KMS-11 (cell line): ENCODE data around the gene C2orf68.

Experiments
- H2AFZ ChIP-seq: fragments of 200-600 bp; sonication (generic); 2 replicates; pipeline ENCODE4 v1.6.1; 2016; ENCODE audit warnings: antibody characterized with exemption, mixed run types, low read depth
- H3K27ac ChIP-seq: fragments of 200-600 bp; sonication (generic); 2 replicates; pipeline ENCODE4 v1.6.1; 2016; ENCODE audit warnings: mild to moderate bottlenecking, mixed run types
- H3K27me3 ChIP-seq: fragments of 200-600 bp; sonication (generic); 2 replicates; pipeline ENCODE4 v1.6.1; 2017; ENCODE audit warnings: mild to moderate bottlenecking, low read depth, mixed run types, moderate library complexity; ENCODE audit not compliant: insufficient read depth
- H3K36me3 ChIP-seq: fragments of 200-600 bp; sonication (generic); 2 replicates; pipeline ENCODE4 v1.6.1; 2017; ENCODE audit warnings: mild to moderate bottlenecking, mixed run types; ENCODE audit not compliant: insufficient read depth
- H3K4me1 ChIP-seq: fragments of 200-600 bp; sonication (generic); 2 replicates; pipeline ENCODE4 v1.6.1; 2016; ENCODE audit warnings: mild to moderate bottlenecking, low read depth, mixed run types; ENCODE audit not compliant: poor library complexity, severe bottlenecking
- H3K4me2 ChIP-seq: fragments of 200-600 bp; sonication (generic); 2 replicates; pipeline ENCODE4 v1.7.0; 2016; ENCODE audit warnings: mild to moderate bottlenecking, mixed run types
- H3K4me3 ChIP-seq: fragments of 200-600 bp; sonication (generic); IDR thresholded peaks from 2 replicates; pipeline ENCODE4 v1.6.1; 2017; ENCODE audit warnings: low read depth, low read length, mixed read lengths; ENCODE audit not compliant: insufficient read depth
- H3K79me2 ChIP-seq: fragments of 200-600 bp; sonication (generic); 2 replicates; pipeline ENCODE4 v1.6.1; 2016; ENCODE audit warnings: low read depth, mixed run types; ENCODE audit not compliant: insufficient read depth
- H3K9ac ChIP-seq: fragments of 200-600 bp; sonication (generic); 2 replicates; pipeline ENCODE4 v1.6.1; 2016; ENCODE audit warnings: mild to moderate bottlenecking, mixed run types
- H4K20me1 ChIP-seq: fragments of 200-600 bp; sonication (generic); 2 replicates; pipeline ENCODE4 v1.6.1; 2016; ENCODE audit warnings: mild to moderate bottlenecking, mixed run types; ENCODE audit not compliant: insufficient read depth
- CTCF ChIP-seq: fragments of 200-600 bp; sonication (generic); conservative IDR thresholded peaks from 2 replicates; pipeline ENCODE4 v1.6.1; 2017; ENCODE audit warnings: low read depth, mild to moderate bottlenecking, antibody characterized with exemption, low read length, moderate library complexity, mixed read lengths

The C2orf68 gene

GRCh38 chr2:85599468-85600234 lies 12.2 kb downstream of the C2orf68 start:
- H3K79me2 ChIP-seq = peaks cover 16% of the 10 kb centered on the region; the same call in 1 of the 2 replicates
- no peaks in the 10 kb centered on the region for H3K36me3 ChIP-seq
- no peaks in the 10 kb centered on the region for H3K27me3 ChIP-seq
- no peak overlapping the region for H3K9ac ChIP-seq
- no peak overlapping the region for H3K27ac ChIP-seq
- no peaks in the 10 kb centered on the region for H4K20me1 ChIP-seq
- TF ChIP-seq CTCF = no peak
- peaks cover 33% of the 10 kb centered on the region for H3K4me1 ChIP-seq
- H2AFZ ChIP-seq = no peak overlapping the region
- no peak overlapping the region for H3K4me3 ChIP-seq
- no peak overlapping the region for H3K4me2 ChIP-seq

GRCh38 chr2:85598594-85599340 lies 13.1 kb downstream of the C2orf68 start:
- Histone ChIP-seq H3K9ac (no peak overlapping the region), H2AFZ (no peak overlapping the region), H3K27me3 (no peaks in the 10 kb centered on the region), H3K4me1 (peaks cover 31% of the 10 kb centered on the region), H3K4me2 (no peak overlapping the region), H3K36me3 (no peaks in the 10 kb centered on the region), H3K79me2 (peaks cover 16% of the 10 kb centered on the region; the same call in 1 of the 2 replicates), H3K4me3 (no peak overlapping the region), H4K20me1 (no peaks in the 10 kb centered on the region), H3K27ac (no peak overlapping the region)
- TF ChIP-seq CTCF = no peak

GRCh38 chr2:85597241-85597640 lies 14.6 kb downstream of the C2orf68 start:
- TF ChIP-seq CTCF = no peak
- no peaks in the 10 kb centered on the region for H4K20me1 ChIP-seq
- H3K36me3 ChIP-seq = no peaks in the 10 kb centered on the region
- H3K27me3 ChIP-seq = no peaks in the 10 kb centered on the region
- H2AFZ ChIP-seq = no peak overlapping the region
- no peak overlapping the region for H3K4me3 ChIP-seq
- no peak overlapping the region for H3K27ac ChIP-seq
- no peak overlapping the region for H3K9ac ChIP-seq
- H3K4me2 ChIP-seq = no peak overlapping the region
- peaks cover 16% of the 10 kb centered on the region; the same call in 1 of the 2 replicates for H3K79me2 ChIP-seq
- H3K4me1 ChIP-seq = peaks cover 26% of the 10 kb centered on the region

- no peak overlapping the region for H2AFZ ChIP-seq
- no peaks in the 10 kb centered on the region for H3K36me3 ChIP-seq
- no peaks in the 10 kb centered on the region for H3K27me3 ChIP-seq
- H3K79me2 ChIP-seq = peaks cover 16% of the 10 kb centered on the region; the same call in 1 of the 2 replicates
- peak overlapping the region; percentile 96 for H3K4me2 ChIP-seq
- no peak for TF ChIP-seq CTCF
- H3K4me1 ChIP-seq = peaks cover 22% of the 10 kb centered on the region
- peak overlapping the region; percentile 57; the same call in 1 of the 2 replicates for H3K9ac ChIP-seq
- peak overlapping the region; percentile 3 for H3K4me3 ChIP-seq
- no peaks in the 10 kb centered on the region for H4K20me1 ChIP-seq
- H3K27ac ChIP-seq = no peak overlapping the region
These were observed 15.3 kb downstream of the C2orf68 start for GRCh38 chr2:85596486-85597143.
